HepG2 (cell line): ENCODE data around the gene TESPA1. TPM values are rescaled to one million over a fixed set of nuclear protein-coding genes. Genes with fewer than 3 reads are reported as not detected.

Experiments
- ATAC-seq: fragments of 200-7000 bp; cut with Tn5 transposase; 3 replicates; pipeline ENCODE4 v1.9.1; 2020; ENCODE audit warnings: mild to moderate bottlenecking, moderate library complexity
- BruUV-seq: library from RNA; stranded (reverse); fragments of 400-500 nt; replicated peaks from 2 replicates; lab custom pipeline; 2021; lab: Mats Ljungman, UMichigan
- CTCF ChIA-PET: fragments of 300-600 bp; formaldehyde crosslinking; extraction: SDS; loops from one replicate; lab custom pipeline; 2021; ENCODE audit warnings: low total read pairs, inconsistent platforms, low intra/inter-chr PET ratio; lab: Yijun Ruan, JAX
- POLR2A ChIA-PET: fragments of 350-600 bp; sonication (Branson Sonifier 250); formaldehyde crosslinking; loops from one replicate; lab custom pipeline; 2020; ENCODE audit warnings: antibody characterized with exemption, inconsistent platforms; lab: Yijun Ruan, JAX
- DNase-seq: peaks from one replicate; pipeline ENCODE4 v3.0.0-alpha.2; 2015; ENCODE audit warnings: low spot score
- FAIRE-seq: peaks from 3 replicates; lab custom pipeline; 2011; peaks lifted over from hg19 to GRCh38; lab: Jason Lieb, UNC
- H2AFZ ChIP-seq: one replicate; pipeline ENCODE4 v1.6.1; 2011; ENCODE audit warnings: low read length, inconsistent platforms
- H3K27ac ChIP-seq: fragments of 300-600 bp; 3 replicates; pipeline ENCODE4 v1.8.0; 2011; ENCODE audit warnings: mixed run types, mild to moderate bottlenecking, mixed read lengths, low read length, inconsistent platforms; ENCODE audit not compliant: insufficient read depth; ENCODE audit errors: extremely low read length
- H3K27me3 ChIP-seq, 2 experiments: fragments of 200-600 bp in 1 of 2; 2 replicates in 1 of 2; 3 replicates in 1 of 2; pipeline versions ENCODE4 v1.6.0 to v1.8.0; 2011; ENCODE audit warnings: low read length in 2 of 2, mild to moderate bottlenecking in 2 of 2, moderate library complexity in 2 of 2, inconsistent platforms in 1 of 2; ENCODE audit not compliant: insufficient read depth in 2 of 2, control insufficient read depth in 1 of 2
- H3K36me3 ChIP-seq, 2 experiments: fragments of 200-600 bp in 1 of 2; replicated peaks in 1 of 2; 2 replicates in 1 of 2; 3 replicates in 1 of 2; pipeline versions ENCODE4 v1.5.1 to v1.8.0; 2011; ENCODE audit warnings: low read length in 2 of 2, inconsistent platforms in 1 of 2; ENCODE audit not compliant: insufficient read depth in 2 of 2, control insufficient read depth in 1 of 2
- H3K4me1 ChIP-seq: 2 replicates; pipeline ENCODE4 v1.5.1; 2012; ENCODE audit warnings: low read length, inconsistent platforms; ENCODE audit not compliant: insufficient read depth
- H3K4me2 ChIP-seq: 2 replicates; pipeline ENCODE4 v1.6.0; 2011; ENCODE audit warnings: low read depth, low read length, inconsistent platforms
- H3K4me3 ChIP-seq, 3 experiments: fragments of 200-600 bp in 1 of 3; sonication (generic), shearing (Covaris generic) in 1 of 3; replicated peaks in 1 of 3; 2 replicates each; pipeline ENCODE4 v1.5.1; 2011 to 2016; ENCODE audit warnings: low read length in 3 of 3, inconsistent platforms in 2 of 3, low read depth in 2 of 3, mild to moderate bottlenecking in 2 of 3, control low read depth in 1 of 3, mixed read lengths in 1 of 3; ENCODE audit not compliant: insufficient read depth in 1 of 3
- H3K79me2 ChIP-seq: one replicate; pipeline ENCODE4 v1.6.1; 2011; ENCODE audit warnings: low read length, inconsistent platforms; ENCODE audit not compliant: insufficient read depth
- H3K9ac ChIP-seq: 2 replicates; pipeline ENCODE4 v1.6.0; 2011; ENCODE audit warnings: mild to moderate bottlenecking, low read depth, low read length, inconsistent platforms; ENCODE audit not compliant: insufficient read depth
- H3K9me3 ChIP-seq: 2 replicates; pipeline ENCODE4 v1.5.1; 2012; ENCODE audit warnings: mild to moderate bottlenecking, low read length
- H4K20me1 ChIP-seq: 2 replicates; pipeline ENCODE4 v1.6.0; 2011; ENCODE audit warnings: inconsistent platforms, mild to moderate bottlenecking, low read length, moderate library complexity; ENCODE audit not compliant: insufficient read depth
- FOXC1 ChIP-seq: sonication (generic); formaldehyde crosslinking; IDR thresholded peaks from 2 replicates; pipeline ENCODE4 v1.8.0; 2022; ENCODE audit warnings: mild to moderate bottlenecking, missing genetic modification reagents, borderline replicate concordance
- NR2F2 ChIP-seq: IDR thresholded peaks from 2 replicates; pipeline ENCODE4 v1.6.1; 2012; ENCODE audit warnings: low read depth, inconsistent platforms, borderline replicate concordance
- SMAD1 ChIP-seq: sonication (generic); formaldehyde crosslinking; IDR thresholded peaks from 2 replicates; pipeline ENCODE4 v1.4.0; 2020; ENCODE audit warnings: missing genetic modification reagents, low read depth, mild to moderate bottlenecking, borderline replicate concordance
- SPEN ChIP-seq: sonication (generic); formaldehyde crosslinking; IDR thresholded peaks from 2 replicates; pipeline ENCODE4 v1.5.1; 2020; ENCODE audit warnings: low read depth, mild to moderate bottlenecking, missing genetic modification reagents
- U2AF2 ChIP-seq: fragments of 200-400 bp; formaldehyde crosslinking; IDR thresholded peaks from 2 replicates; pipeline ENCODE4 v1.6.1; 2017; ENCODE audit warnings: low read depth, mild to moderate bottlenecking, low read length
- ZBTB3 ChIP-seq: sonication (generic); formaldehyde crosslinking; IDR thresholded peaks from 2 replicates; pipeline ENCODE4 v1.4.0; 2020; ENCODE audit warnings: low read depth, mild to moderate bottlenecking, moderate library complexity, missing genetic modification reagents, borderline replicate concordance
- ZFP37 ChIP-seq: sonication (generic); formaldehyde crosslinking; IDR thresholded peaks from 2 replicates; pipeline ENCODE4 v1.4.0; 2020; ENCODE audit warnings: missing genetic modification reagents, borderline replicate concordance
- ZNF282 ChIP-seq: fragments of 450-650 bp; IDR thresholded peaks from 2 replicates; pipeline ENCODE4 v1.6.1; 2018; ENCODE audit not compliant: partially characterized antibody
- ZNF33A ChIP-seq: sonication (generic); formaldehyde crosslinking; IDR thresholded peaks from 2 replicates; pipeline ENCODE4 v1.5.1; 2020; ENCODE audit warnings: missing genetic modification reagents, mild to moderate bottlenecking, moderate library complexity, borderline replicate concordance
- ZNF569 ChIP-seq: sonication (generic); formaldehyde crosslinking; IDR thresholded peaks from 2 replicates; pipeline ENCODE4 v1.5.0; 2020; ENCODE audit warnings: mild to moderate bottlenecking, missing genetic modification reagents, moderate library complexity, borderline replicate concordance
- ZNF75D ChIP-seq: sonication (generic); formaldehyde crosslinking; IDR thresholded peaks from 2 replicates; pipeline ENCODE4 v1.8.1; 2023; ENCODE audit warnings: missing genetic modification reagents, mild to moderate bottlenecking, borderline replicate concordance
- ZNF878 ChIP-seq: sonication (generic); formaldehyde crosslinking; IDR thresholded peaks from 2 replicates; pipeline ENCODE4 v1.8.1; 2023; ENCODE audit warnings: mild to moderate bottlenecking, missing genetic modification reagents, moderate library complexity
- WGBS: methylation state at CpG from one replicate; pipeline ENCODE4 v1.1.6; 2017; ENCODE audit warnings: low lambda C conversion rate; 5-methylcytosine and 5-hydroxymethylcytosine counted together
- in situ Hi-C: cut with HindIII; loops from 2 replicates; pipeline ENCODE4 v1.10.0; 2017; ENCODE audit warnings: low pct_unique_long_range_greater_than_20kb; ENCODE audit not compliant: extremely low pct_ligation_motif_present
- intact Hi-C: fragments of 100-400 bp; cut with micrococcal nuclease; formaldehyde crosslinking; loops from one replicate; pipeline ENCODE4 v1.10.0; 2022; ENCODE audit not compliant: unreplicated experiment
- polyA plus RNA-seq, 8 experiments: library from polyadenylated mRNA; depleted of rRNA in 3 of 8; stranded (reverse) in 7 of 8; unstranded in 1 of 8; fragments of >200 nt; fragmentation: Illumina TruSeq in 4 of 8; extraction: Trizol in 4 of 8; gene quantifications; 2 replicates each; pipeline versions ENCODE4 v1.2.1 to v1.2.3, GENCODE V29; 2011 to 2016; ENCODE audit warnings: low read depth in 4 of 8, missing spikeins in 1 of 8, mixed read lengths in 1 of 8; ENCODE audit not compliant: insufficient read depth in 1 of 8
- total RNA-seq, 5 experiments: library from RNA; depleted of rRNA; stranded (reverse); fragments of >200 nt; fragmentation: Illumina TruSeq; extraction: Trizol; gene quantifications; 2 replicates each; pipeline ENCODE4 v1.2.3, GENCODE V29; 2016; ENCODE audit warnings: low read depth in 1 of 5
- TF ChIP-seq, protein P1 (sequence below): sonication (generic); formaldehyde crosslinking; conservative IDR thresholded peaks from 2 replicates; pipeline ENCODE4 v1.4.0; 2020; ENCODE audit warnings: mild to moderate bottlenecking, missing genetic modification reagents, moderate library complexity
- TF ChIP-seq, protein P2 (sequence below): sonication (generic); formaldehyde crosslinking; IDR thresholded peaks from 2 replicates; pipeline ENCODE4 v1.8.0; 2022; ENCODE audit warnings: missing genetic modification reagents, mild to moderate bottlenecking, moderate library complexity, borderline replicate concordance

TESPA1 gene
- total and polyA plus RNA-seq, 2 of the 13 experiments (the other 11 are each of a cell fraction or from before 2014, with no cell fraction given), result not detected

DNA sequence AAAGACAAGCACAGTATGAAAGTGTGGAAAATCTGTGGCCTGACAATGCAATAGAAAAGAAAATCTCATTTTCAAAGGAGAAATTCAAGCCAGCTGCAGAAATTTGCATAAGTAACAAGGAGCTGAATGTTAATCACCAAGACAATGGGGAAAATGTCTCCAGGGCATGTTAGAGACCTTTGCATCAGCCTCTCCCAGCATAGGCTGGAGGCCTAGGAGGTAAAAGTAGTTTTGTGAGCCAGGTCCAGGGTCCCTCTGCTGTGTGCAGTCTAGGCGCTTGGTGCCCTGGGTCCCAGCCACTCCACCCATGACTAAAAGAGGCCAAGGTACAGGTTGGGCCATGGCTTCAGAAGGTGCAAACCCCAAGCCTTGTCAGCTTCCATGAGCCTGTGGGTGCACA is 58.3 kb downstream of the TESPA1 start:
- FAIRE-seq (no peak), ATAC-seq (no peak), DNase-seq (no peak)
- no CpG with 5 or more reads among the region's 1 CpG for WGBS
- no peaks in the 10 kb centered on the region for H3K36me3 ChIP-seq
- CTCF ChIA-PET, result no interaction called here
- in situ Hi-C loops, result no loop called here
- TF ChIP-seq ZNF75D (CRISPR knock-in tag), result no peak
- TF ChIP-seq SMAD1 (CRISPR knock-in tag), result no peak
- no peak for TF ChIP-seq ZBTB3 (CRISPR knock-in tag)
- TF ChIP-seq, protein P1, sequence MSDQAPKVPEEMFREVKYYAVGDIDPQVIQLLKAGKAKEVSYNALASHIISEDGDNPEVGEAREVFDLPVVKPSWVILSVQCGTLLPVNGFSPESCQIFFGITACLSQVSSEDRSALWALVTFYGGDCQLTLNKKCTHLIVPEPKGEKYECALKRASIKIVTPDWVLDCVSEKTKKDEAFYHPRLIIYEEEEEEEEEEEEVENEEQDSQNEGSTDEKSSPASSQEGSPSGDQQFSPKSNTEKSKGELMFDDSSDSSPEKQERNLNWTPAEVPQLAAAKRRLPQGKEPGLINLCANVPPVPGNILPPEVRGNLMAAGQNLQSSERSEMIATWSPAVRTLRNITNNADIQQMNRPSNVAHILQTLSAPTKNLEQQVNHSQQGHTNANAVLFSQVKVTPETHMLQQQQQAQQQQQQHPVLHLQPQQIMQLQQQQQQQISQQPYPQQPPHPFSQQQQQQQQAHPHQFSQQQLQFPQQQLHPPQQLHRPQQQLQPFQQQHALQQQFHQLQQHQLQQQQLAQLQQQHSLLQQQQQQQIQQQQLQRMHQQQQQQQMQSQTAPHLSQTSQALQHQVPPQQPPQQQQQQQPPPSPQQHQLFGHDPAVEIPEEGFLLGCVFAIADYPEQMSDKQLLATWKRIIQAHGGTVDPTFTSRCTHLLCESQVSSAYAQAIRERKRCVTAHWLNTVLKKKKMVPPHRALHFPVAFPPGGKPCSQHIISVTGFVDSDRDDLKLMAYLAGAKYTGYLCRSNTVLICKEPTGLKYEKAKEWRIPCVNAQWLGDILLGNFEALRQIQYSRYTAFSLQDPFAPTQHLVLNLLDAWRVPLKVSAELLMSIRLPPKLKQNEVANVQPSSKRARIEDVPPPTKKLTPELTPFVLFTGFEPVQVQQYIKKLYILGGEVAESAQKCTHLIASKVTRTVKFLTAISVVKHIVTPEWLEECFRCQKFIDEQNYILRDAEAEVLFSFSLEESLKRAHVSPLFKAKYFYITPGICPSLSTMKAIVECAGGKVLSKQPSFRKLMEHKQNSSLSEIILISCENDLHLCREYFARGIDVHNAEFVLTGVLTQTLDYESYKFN (CRISPR knock-in tag), result no peak
- no peak for TF ChIP-seq ZNF569 (CRISPR knock-in tag)
- TF ChIP-seq ZNF878, result no peak
- no peak for TF ChIP-seq NR2F2
- TF ChIP-seq ZNF33A, result no peak
- TF ChIP-seq ZFP37, result no peak
- TF ChIP-seq, protein P2, sequence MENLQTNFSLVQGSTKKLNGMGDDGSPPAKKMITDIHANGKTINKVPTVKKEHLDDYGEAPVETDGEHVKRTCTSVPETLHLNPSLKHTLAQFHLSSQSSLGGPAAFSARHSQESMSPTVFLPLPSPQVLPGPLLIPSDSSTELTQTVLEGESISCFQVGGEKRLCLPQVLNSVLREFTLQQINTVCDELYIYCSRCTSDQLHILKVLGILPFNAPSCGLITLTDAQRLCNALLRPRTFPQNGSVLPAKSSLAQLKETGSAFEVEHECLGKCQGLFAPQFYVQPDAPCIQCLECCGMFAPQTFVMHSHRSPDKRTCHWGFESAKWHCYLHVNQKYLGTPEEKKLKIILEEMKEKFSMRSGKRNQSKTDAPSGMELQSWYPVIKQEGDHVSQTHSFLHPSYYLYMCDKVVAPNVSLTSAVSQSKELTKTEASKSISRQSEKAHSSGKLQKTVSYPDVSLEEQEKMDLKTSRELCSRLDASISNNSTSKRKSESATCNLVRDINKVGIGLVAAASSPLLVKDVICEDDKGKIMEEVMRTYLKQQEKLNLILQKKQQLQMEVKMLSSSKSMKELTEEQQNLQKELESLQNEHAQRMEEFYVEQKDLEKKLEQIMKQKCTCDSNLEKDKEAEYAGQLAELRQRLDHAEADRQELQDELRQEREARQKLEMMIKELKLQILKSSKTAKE (CRISPR knock-in tag), result no peak
- TF ChIP-seq U2AF2, result no peak
- TF ChIP-seq ZNF282, result no peak
- no peak for TF ChIP-seq FOXC1 (CRISPR knock-in tag)
- TF ChIP-seq SPEN, result no peak
- H3K9me3 ChIP-seq, result peaks cover 9% of the 10 kb centered on the region
- no peaks in the 10 kb centered on the region for H3K27me3 ChIP-seq
- H3K4me3 ChIP-seq, result no peak overlapping the region
- H3K27ac ChIP-seq, result no peak overlapping the region
- BruUV-seq, result no TSS peak
- no peak overlapping the region for H2AFZ ChIP-seq
- H4K20me1 ChIP-seq, result no peaks in the 10 kb centered on the region
- POLR2A ChIA-PET, result no interaction called here
- no peak overlapping the region for H3K9ac ChIP-seq
- intact Hi-C loops, result no loop called here
- no peaks in the 10 kb centered on the region for H3K4me1 ChIP-seq
- H3K79me2 ChIP-seq, result no peaks in the 10 kb centered on the region
- no peak overlapping the region for H3K4me2 ChIP-seq
